ENCODE measurements around the gene NFE2L3.
A peak's percentile ranks its signal among the peaks of the same experiment; 100 is the strongest.
"Not testable (repeated sequence)": the region's sequence is repeated elsewhere in the genome, so short reads cannot be mapped to it uniquely, and the experiment has no call there.

Gene NFE2L3

DNA sequence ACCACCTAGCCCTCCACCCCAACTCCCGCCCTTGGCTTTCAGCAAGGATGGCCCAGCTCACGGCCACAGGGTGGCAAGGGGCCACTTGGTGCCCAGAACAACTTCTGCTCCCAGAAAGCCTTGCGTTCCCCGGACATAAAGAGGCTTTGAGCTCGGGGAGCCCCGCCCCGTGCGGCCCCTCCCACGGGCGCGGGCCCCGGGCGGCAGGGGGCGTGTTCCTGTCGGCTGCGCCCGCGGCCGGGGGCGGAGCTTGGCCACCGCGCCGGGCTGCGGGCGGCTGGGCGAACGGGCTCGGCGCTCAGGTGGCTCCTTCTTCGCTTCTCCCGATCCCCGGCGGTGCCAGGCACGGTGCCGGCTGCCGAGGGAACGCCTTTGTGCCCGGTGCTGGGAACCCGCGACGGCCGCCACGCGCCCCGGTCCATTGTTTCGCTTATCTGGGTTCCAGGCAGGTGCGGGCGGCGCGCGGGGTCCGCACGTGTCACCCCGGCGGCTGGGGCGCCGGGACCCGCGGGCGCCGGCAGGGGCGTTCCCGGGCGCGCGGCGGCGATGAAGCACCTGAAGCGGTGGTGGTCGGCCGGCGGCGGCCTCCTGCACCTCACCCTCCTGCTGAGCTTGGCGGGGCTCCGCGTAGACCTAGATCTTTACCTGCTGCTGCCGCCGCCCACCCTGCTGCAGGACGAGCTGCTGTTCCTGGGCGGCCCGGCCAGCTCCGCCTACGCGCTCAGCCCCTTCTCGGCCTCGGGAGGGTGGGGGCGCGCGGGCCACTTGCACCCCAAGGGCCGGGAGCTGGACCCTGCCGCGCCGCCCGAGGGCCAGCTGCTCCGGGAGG is at the start of gene NFE2L3:
NFE2L3 (plus strand) TSS at position 246 of the 829 bp plus-strand sequence; CDS start at position 547, 301 bp downstream.
- DNase-seq (ENCODE audit: low read depth), result peak; percentile 70

DNA sequence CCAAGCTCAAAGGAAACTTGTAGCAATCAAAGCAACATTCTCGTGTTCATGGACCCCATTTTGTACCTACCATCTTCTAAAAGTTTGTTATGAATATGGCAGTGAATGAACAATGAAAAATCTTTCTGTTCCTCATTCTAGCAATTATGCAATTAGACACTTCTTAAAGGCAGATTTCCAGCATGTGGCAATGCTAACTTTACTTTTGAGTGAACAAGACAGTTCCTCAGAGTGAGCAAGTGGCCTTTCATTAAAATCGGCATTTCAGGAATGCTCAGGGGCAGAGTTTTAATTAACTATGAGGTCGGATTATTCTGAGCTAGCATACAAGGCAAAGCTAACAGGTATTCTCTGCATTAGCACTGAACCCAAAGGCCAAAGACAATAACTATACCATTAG is 48.4 kb upstream of the NFE2L3 start:
- no peak for DNase-seq (ENCODE audit: low read depth)

- DNase-seq (ENCODE audit: low read depth), result no peak
Measured at GRCh38 chr7:26105236-26105635, 46.8 kb upstream of the NFE2L3 start.

DNA sequence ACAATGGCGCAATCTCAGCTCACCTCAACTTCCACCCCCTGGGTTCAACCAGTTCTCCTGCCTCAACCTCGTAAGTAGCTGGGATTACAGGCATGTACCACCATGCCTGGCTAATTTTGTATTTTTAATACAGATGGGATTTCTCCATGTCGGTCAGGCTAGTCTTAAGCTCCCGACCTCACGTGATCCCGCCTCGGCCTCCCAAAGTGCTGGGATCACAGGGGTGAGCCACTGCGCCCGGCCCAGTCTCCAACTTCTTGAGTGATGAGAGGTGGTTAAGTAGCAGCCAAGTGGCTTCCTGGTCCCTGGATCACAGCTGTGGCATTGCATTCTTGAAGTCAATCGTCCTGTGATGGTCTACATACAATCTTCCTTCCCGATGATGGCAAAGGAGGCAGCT is 46.1 kb upstream of the NFE2L3 start:
- no peak for DNase-seq (ENCODE audit: low read depth)

- DNase-seq (ENCODE audit: low read depth), result no peak
Measured at GRCh38 chr7:26112203-26112740, 39.7 kb upstream of the NFE2L3 start.

DNA sequence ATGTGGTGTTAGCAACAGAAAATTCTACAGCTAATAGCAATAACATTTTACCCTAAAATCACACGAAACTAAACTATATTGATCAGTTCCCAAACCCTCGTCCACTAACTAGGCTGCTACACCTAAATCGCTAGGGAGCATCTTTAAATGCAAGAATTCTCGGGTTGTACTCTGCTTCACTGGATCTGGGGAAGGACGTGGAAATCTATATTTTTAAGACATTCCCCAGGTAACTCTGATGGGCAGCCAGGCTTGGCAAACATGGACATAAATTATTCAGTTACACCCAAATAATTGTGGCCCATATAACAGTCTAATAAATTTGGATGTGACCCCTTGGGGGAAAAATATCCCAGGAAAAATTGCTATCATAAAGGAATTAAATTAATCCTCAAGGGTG is 36.3 kb upstream of the NFE2L3 start:
- DNase-seq (ENCODE audit: low read depth), result no peak

DNA sequence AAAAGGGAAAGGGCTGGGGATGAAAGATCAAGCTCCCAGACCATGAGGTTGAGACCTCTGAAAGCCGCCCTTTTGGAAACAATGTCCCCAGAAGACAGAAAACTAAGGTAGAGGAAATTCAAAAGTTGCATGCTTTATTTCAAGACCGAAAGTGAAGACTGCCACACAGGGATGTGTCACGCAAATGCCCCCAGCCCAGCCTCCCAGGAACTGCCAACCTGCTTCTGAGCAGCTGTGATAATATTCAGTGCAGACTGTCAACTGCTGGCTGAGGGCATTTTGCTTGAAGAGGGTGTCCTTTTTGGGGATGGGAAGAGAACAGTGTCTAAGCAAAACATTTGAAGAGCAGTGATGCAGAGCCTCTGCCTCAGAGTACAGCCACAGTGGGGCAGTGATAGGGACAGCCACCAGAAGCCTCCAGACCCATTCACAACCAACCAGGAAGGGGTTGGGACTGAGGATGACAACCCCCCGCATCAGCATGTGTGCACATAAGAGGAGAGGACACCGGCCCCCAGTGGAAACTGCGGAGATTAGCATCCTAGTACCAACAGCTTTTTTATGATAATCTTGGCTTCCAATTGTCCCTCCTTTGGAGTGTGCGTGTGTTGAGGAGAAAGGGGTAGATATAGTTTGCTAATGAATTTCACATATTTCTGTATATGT is 34.7 kb upstream of the NFE2L3 start:
- DNase-seq (ENCODE audit: low read depth), result no peak

GRCh38 chr7:26117970-26118369 is 34.0 kb upstream of the NFE2L3 start:
- DNase-seq (ENCODE audit: low read depth), result no peak

DNA sequence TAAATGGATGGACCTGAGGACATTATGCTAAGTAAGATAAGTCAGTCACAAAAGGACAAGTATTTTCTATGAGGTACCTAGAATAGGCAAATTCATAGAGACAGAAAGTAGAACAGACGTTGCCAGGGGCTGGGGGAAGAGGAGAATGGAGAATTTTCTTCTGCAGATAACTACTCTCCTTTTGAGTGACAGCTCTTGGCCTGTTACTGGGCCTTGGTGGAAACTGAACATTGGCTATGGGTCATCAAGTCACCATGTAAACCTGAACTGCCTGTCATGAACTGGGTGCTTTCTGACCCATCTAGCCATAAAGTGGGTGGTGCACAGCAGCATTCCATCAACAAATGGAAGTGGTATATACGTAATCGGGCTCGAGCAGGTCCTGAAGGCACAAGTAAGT is 29.3 kb upstream of the NFE2L3 start:
- no peak for DNase-seq (ENCODE audit: low read depth)

DNA sequence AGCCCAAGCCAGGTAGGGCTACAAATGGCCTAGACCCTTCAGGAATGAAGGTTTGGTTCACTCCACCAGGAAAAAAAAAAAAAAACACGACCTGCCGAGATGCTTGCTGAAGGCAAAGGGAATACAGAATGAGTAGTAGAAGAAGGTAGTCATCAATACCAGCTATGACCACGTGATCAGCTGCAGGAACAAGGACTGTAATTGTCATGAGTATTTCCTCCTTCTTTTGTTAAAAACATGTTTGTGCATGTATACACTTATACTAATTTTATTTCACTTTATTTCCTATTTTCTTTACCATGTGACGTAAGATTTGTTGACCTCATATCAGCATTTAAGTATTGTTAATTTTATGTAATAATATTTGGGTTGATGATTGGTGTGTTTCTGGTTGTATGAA is 27.2 kb upstream of the NFE2L3 start:
- DNase-seq (ENCODE audit: low read depth), result not testable (repeated sequence)

DNA sequence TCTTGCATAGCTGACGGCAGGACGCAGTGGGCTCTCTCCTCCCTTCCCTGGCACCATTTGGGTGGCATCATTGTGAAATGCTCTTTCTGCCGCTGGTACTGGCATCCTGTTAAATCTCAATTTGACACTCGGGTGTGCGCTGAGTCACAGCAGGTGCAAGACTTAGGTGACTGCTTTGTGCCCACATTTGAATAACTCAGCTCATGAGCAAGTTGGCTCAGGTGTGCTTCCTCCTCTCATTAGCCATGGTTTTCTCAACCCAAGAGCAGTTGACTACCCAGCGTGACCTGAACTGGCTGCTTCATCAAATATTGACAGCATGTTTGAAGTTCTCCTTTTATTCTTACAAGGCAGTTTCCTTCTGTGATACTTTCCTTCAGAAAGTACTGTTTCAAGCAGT is 24.6 kb upstream of the NFE2L3 start:
- DNase-seq (ENCODE audit: low read depth), result no peak

DNA sequence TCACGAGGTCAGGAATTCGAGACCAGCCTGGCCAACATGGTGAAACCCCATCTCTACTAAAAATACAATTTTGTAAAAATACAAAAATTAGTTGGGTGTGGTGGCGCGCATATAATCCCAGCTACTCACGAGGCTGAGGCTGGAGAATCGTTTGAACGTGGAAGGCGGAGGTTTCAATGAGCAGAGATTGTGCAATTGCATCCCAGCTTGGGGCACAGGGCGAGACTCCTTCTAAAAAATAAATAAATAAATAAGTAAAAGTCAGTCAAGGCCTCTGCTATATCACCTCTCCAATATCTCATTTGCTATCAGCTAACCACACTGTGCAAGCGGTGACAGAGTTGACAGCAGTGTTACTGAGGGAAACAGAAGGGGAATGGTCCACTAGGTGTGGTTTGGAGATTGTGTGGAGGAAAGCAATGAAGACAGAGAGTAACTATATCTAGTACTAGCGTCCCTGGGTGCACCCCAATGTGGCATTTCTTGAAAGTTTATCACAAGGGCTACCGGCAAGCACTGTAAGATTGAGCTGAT is 20.9 kb upstream of the NFE2L3 start:
- DNase-seq (ENCODE audit: low read depth), result no peak

- DNase-seq (ENCODE audit: low read depth), result no peak
Measured at GRCh38 chr7:26135076-26135475, 16.9 kb upstream of the NFE2L3 start.

GRCh38 chr7:26135551-26135950 is 16.4 kb upstream of the NFE2L3 start:
- DNase-seq (ENCODE audit: low read depth), result no peak

DNA sequence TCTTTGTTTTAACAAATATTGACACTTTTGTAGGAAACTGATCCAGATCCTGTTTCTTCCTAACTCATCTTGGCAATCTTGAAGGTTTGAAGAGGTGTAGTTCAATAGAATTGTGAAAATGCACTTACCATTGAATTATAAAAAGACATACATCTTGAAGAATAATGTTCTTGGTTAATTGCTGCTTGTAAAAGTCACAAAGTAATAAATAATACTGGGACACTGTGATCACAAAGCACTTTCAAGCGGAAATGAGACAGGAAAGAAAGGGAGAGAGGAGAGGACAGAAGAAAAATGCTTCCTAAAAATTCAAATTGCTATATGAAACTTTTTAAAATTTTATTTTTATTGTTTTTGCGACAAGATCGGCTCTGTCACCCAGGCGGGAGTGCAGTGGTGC is 15.2 kb upstream of the NFE2L3 start:
- no peak for DNase-seq (ENCODE audit: low read depth)

- DNase-seq (ENCODE audit: low read depth), result no peak
Measured at GRCh38 chr7:26140380-26140779, 11.6 kb upstream of the NFE2L3 start.

GRCh38 chr7:26141077-26141476 is 10.9 kb upstream of the NFE2L3 start:
- DNase-seq (ENCODE audit: low read depth), result no peak

DNA sequence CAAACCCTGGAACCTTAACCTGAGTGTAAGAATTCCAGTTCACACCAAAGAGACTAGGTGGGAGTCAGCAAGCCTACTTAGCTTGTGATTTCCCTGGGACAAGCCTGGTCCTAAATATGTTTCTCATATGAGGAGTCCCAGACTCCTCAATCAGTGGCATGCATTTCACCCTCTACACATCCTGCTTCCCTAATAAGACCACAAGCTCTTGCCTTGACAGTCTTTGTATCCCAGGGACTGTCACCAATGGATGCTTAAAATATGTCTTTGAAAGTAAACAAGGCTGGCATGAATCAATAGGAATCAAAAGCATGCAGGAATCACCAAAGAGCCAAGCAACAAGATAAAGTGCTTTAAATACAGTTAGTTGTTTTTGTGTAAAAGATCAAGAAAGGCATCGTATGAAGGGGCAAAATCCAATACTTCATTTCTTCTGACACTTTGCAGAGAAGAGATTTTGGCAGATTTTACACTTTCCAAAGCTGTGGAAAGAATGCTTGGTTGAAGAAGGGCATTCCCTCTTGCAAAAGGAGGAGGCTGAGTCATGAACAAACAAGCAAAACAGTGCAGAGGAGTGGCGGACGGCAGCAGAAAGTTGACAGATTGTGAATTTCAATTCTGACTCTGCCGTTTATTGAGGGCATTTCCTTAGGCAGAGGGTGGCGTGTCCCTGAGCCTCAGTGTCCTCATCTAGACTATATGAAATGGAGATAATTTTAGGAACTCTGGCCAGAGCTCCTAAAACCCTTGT is 8.5 kb upstream of the NFE2L3 start:
- no peak for DNase-seq (ENCODE audit: low read depth)

- no peak for DNase-seq (ENCODE audit: low read depth)
Measured at GRCh38 chr7:26144184-26145080, 7.6 kb upstream of the NFE2L3 start.

GRCh38 chr7:26145238-26145637 is 6.8 kb upstream of the NFE2L3 start:
- no peak for DNase-seq (ENCODE audit: low read depth)

- no peak for DNase-seq (ENCODE audit: low read depth)
Measured at GRCh38 chr7:26147030-26147429, 5.0 kb upstream of the NFE2L3 start.

Measured in activated gamma-delta T cell treated with anti-CD3 and anti-CD28 coated beads, Interleukin-2, amount 50 U/mL, for 16 hours (primary cell).